ENCODE data around the gene PSTPIP1. TPM values are rescaled to one million over a fixed set of nuclear protein-coding genes. Genes with fewer than 3 reads are reported as not detected.

PSTPIP1 gene
- total and polyA plus RNA-seq, 2 of the 8 experiments (the other 6 are each of a cell fraction or from before 2014, with no cell fraction given): 1.6 to 1.8 TPM

DNA sequence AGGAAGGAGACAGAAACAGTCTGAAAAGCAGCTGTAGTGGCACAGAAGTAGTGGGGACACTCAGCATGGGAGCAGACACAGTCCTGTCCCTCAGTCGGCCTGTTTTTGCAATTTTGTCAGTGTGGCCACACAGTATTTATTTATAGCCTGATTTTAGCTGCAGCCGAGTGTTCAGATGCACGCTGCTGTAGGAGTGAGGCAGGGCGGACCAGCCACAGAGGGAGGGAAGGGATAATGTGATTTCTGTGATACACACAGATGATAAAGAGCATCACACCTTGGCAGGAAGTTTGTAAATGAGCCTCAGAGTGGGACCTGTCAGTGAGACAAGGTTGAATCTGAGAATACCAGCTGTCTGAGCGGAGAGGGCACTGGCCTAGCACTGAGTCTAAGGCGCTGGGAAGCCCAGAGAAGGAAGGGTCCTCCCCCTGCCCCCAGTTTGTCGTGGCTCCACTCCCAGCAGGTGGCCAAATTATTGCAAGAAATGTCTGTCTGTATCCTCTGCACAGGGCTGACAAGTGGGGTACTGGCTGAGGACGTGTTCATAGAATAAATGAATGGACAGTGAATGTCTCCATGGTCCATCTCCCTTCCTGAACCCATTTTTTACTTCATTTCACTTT lies 3.8 kb downstream of the PSTPIP1 start:
- H3K79me2 ChIP-seq (ENCODE audit: control insufficient read depth in 1 of 2, insufficient read depth in 2 of 2, low read length in 2 of 2): no peaks in the 10 kb centered on the region
- H2AFZ ChIP-seq (ENCODE audit: low read length): no peak overlapping the region
- FAIRE-seq (no peak), DNase-seq (ENCODE audit: low read depth in 1 of 2, low spot score in 2 of 2) (no peak)
- H3K27ac ChIP-seq (ENCODE audit: low read depth, low read length): no peak overlapping the region
- H3K36me3 ChIP-seq (ENCODE audit: control insufficient read depth in 2 of 4, insufficient read depth in 4 of 4, low read length in 3 of 4): no peaks in the 10 kb centered on the region
- no peak overlapping the region for H4K8ac ChIP-seq (ENCODE audit: extremely low read depth, insufficient read depth, low read length)
- H3K9me3 ChIP-seq (ENCODE audit: insufficient read depth in 2 of 2, low read depth in 1 of 2, low read length in 1 of 2): no peaks in the 10 kb centered on the region
- no peak overlapping the region for H3K9ac ChIP-seq (replicated peaks in 1 of 4; ENCODE audit: extremely low read depth in 1 of 4, low read depth in 3 of 4, low read length in 3 of 4)
- H3K4me3 ChIP-seq (ENCODE audit: extremely low read depth in 1 of 4, insufficient read depth in 2 of 4, low read depth in 3 of 4, low read length in 4 of 4): no peak overlapping the region
- no peaks in the 10 kb centered on the region for H3K23me2 ChIP-seq (ENCODE audit: low read depth, low read length)
- H2BK5ac ChIP-seq (ENCODE audit: low read depth, low read length): no peak overlapping the region
- no peaks in the 10 kb centered on the region for H4K20me1 ChIP-seq (replicated peaks in 1 of 2; ENCODE audit: control insufficient read depth in 1 of 2, insufficient read depth in 2 of 2, low read length in 2 of 2)
- no peak overlapping the region for H2BK120ac ChIP-seq (replicated peaks; ENCODE audit: low read depth, low read length)
- no peak overlapping the region for H4K91ac ChIP-seq (replicated peaks; ENCODE audit: insufficient read length, low read length)
- 91% methylated on average over 8 of the region's 8 CpGs; no CpG with 5 or more reads in 1 of the 2 experiments for WGBS, 2 experiments (ENCODE audit: extremely low coverage in 1 of 2, insufficient coverage in 1 of 2, insufficient read length in 1 of 2, insufficient replicate concordance in 2 of 2, low coverage in 1 of 2, low lambda C conversion rate in 2 of 2, missing lambda C conversion rate in 1 of 2)
- no peak overlapping the region for H4K5ac ChIP-seq (ENCODE audit: insufficient read length, low read depth, low read length)
- H3K18ac ChIP-seq (ENCODE audit: extremely low read depth, low read length): no peak overlapping the region
- ChIA-PET CTCF (ENCODE audit: partially characterized antibody) (interaction anchor here (0.9 to 1.5 kb wide), 6 partner anchors 14 to 634 kb away, joined by 3 to 8 read pairs (median 4); partner anchors contain the start of gene LINGO1), POLR2A (ENCODE audit: partially characterized antibody) (no interaction called here)
- H2AK5ac ChIP-seq (ENCODE audit: low read depth, low read length): no peak overlapping the region
- H3K56ac ChIP-seq (replicated peaks; ENCODE audit: insufficient read length, low read depth, low read length): no peak overlapping the region
- H3K79me1 ChIP-seq (ENCODE audit: low read depth, low read length): no peaks in the 10 kb centered on the region
- H3K23ac ChIP-seq (ENCODE audit: insufficient read length): no peak overlapping the region
- no peak overlapping the region for H3K4me2 ChIP-seq (ENCODE audit: insufficient read depth in 1 of 2, low read depth in 2 of 2, low read length in 2 of 2)
- no peak overlapping the region for H3K14ac ChIP-seq (ENCODE audit: insufficient read length)
- H3K27me3 ChIP-seq (replicated peaks in 1 of 4; ENCODE audit: control insufficient read depth in 3 of 4, extremely low read depth in 1 of 4, insufficient read depth in 3 of 4, low read length in 3 of 4): peaks cover 0 to 3% (median 0%) of the 10 kb centered on the region in 4 experiments; a peak in 2 of 7 replicates
- no peaks in the 10 kb centered on the region; a peak in 1 of 7 replicates for H3K4me1 ChIP-seq (replicated peaks in 1 of 4; ENCODE audit: control insufficient read depth in 3 of 4, insufficient read depth in 4 of 4, low read length in 3 of 4)
- no peak overlapping the region for H3K4ac ChIP-seq (replicated peaks; ENCODE audit: insufficient read length, low read depth, low read length)
- no peak overlapping the region for H2BK20ac ChIP-seq (ENCODE audit: low read length)
- H2BK15ac ChIP-seq (ENCODE audit: low read length): no peak overlapping the region
- TF ChIP-seq KDM1A (IDR thresholded peaks at IDR 0.05; ENCODE audit: borderline replicate concordance, low read length) (no peak), SAP30 (IDR thresholded peaks at IDR 0.05; ENCODE audit: insufficient read depth, insufficient replicate concordance, low read length) (no peak), SRF (IDR thresholded peaks at IDR 0.05; ENCODE audit: low read depth, low read length) (no peak), YY1 (IDR thresholded peaks at IDR 0.05; ENCODE audit: low read depth, low read length) (no peak), RBBP5 (IDR thresholded peaks at IDR 0.05; ENCODE audit: borderline replicate concordance, low read depth, low read length) (no peak)
- TF ChIP-seq, protein P1, sequence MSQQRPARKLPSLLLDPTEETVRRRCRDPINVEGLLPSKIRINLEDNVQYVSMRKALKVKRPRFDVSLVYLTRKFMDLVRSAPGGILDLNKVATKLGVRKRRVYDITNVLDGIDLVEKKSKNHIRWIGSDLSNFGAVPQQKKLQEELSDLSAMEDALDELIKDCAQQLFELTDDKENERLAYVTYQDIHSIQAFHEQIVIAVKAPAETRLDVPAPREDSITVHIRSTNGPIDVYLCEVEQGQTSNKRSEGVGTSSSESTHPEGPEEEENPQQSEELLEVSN (IDR thresholded peaks at IDR 0.05): no peak
- H2BK12ac ChIP-seq (ENCODE audit: low read depth, low read length): no peak overlapping the region
